ENCODE measurements around the gene LRRC41.

DNA sequence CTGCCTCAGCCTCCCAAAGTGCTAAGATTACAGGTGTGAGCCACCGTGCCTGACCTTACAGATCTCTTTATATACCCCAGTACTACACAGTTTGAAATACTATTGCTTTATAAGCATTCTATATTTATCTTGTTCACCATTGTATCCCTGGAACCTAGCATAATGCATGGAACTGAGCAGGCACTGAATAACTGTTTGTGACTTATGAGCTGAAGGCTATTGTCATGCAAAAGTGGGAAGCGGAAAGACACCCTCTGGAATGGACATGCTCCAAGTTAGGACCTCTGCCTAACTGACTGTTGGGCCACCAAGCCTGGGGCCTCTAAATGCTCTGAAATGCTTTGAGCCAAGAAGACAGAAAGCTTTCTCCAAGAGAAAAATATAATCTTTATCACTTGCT lies 8.1 kb downstream of the LRRC41 start:
- TF ChIP-seq POLR2A (IDR thresholded peaks at IDR 0.05; ENCODE audit: low read depth, low read length) (no peak), POLR2AphosphoS5 (IDR thresholded peaks at IDR 0.05; ENCODE audit: low read depth, low read length) (no peak), TAF1 (IDR thresholded peaks at IDR 0.05; ENCODE audit: low read depth, low read length) (no peak), PAX5 (IDR thresholded peaks at IDR 0.05; ENCODE audit: insufficient read depth, low read length, severe bottlenecking) (no peak), POU2F2 (IDR thresholded peaks at IDR 0.05; ENCODE audit: low read depth, low read length) (no peak)
